ENCODE data around the gene LGALS14. TPM values are rescaled to one million over a fixed set of nuclear protein-coding genes. Genes with fewer than 3 reads are reported as not detected.
"Not testable (repeated sequence)": the region's sequence is repeated elsewhere in the genome, so short reads cannot be mapped to it uniquely, and the experiment has no call there.

LGALS14 gene
- total RNA-seq, 1 experiment from 2014 or later: not detected

DNA sequence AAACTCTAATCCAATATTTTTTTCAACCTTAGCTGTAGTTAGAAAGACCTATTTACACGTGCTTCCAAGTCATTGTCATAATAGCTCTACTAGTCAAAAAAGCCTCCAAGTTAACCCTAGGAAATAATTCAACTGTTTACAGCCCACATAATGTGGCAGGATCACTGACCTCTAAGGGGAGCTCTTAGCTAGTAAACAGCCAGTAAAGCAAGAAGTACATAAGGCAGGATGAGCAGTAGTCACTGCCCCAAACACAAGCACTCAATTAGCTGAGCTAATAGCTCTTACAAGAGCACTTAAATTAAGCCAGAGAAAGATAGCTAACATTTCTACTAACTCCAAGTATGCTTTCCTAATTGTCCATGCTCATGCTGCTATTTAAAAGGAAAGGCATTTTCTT lies 30.4 kb upstream of the LGALS14 start:
- POLR2A ChIA-PET; H3K9me3 Mint-ChIP-seq; ATAC-seq; H3K36me3 Mint-ChIP-seq; H3K4me3 Mint-ChIP-seq; H3K27ac Mint-ChIP-seq; DNase-seq (ENCODE audit: low spot score): not testable (repeated sequence)
- Mint-ChIP-seq H3K4me1 (peaks cover 16% of the 10 kb centered on the region), H3K27me3 (ENCODE audit: low read depth) (peaks cover 16% of the 10 kb centered on the region; the same call in 1 of the 2 replicates)
- CTCF ChIA-PET: interaction anchor here (0.8 to 4.5 kb wide), 6 partner anchors 93 to 160 kb away, joined by 3 to 52 read pairs (median 6); partner anchors contain the start of gene DYRK1B

DNA sequence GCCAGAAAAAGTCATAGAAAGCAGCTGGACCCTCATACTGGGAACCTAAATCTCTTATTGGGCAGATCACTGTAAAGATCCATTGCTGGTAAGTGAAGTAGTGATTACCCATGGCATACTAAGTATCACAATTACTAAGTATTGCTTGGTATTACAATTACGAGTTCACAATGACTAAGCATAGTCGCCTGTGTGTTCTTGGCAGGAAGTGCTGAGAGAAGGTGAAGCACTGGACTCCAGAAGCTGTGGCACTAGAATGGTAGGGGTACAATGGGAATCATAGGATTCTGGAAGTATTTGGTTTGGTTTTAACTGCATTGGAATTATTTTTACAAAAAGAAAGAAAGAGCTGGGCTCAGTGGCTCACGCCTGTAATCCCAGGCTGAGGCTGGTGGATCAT lies 28.3 kb upstream of the LGALS14 start:
- DNase-seq (ENCODE audit: low spot score) (no peak), ATAC-seq (no peak)
- Mint-ChIP-seq H3K27ac (no peak overlapping the region), H3K4me1 (peaks cover 10% of the 10 kb centered on the region), H3K9me3 (no peaks in the 10 kb centered on the region), H3K27me3 (ENCODE audit: low read depth) (peaks cover 16% of the 10 kb centered on the region; the same call in 1 of the 2 replicates), H3K36me3 (no peaks in the 10 kb centered on the region), H3K4me3 (no peak overlapping the region)
- ChIA-PET CTCF (no interaction called here), POLR2A (no interaction called here)
- no peak for TF ChIP-seq HMGA2 (CRISPR knock-in tag; IDR thresholded peaks at IDR 0.05)

DNA sequence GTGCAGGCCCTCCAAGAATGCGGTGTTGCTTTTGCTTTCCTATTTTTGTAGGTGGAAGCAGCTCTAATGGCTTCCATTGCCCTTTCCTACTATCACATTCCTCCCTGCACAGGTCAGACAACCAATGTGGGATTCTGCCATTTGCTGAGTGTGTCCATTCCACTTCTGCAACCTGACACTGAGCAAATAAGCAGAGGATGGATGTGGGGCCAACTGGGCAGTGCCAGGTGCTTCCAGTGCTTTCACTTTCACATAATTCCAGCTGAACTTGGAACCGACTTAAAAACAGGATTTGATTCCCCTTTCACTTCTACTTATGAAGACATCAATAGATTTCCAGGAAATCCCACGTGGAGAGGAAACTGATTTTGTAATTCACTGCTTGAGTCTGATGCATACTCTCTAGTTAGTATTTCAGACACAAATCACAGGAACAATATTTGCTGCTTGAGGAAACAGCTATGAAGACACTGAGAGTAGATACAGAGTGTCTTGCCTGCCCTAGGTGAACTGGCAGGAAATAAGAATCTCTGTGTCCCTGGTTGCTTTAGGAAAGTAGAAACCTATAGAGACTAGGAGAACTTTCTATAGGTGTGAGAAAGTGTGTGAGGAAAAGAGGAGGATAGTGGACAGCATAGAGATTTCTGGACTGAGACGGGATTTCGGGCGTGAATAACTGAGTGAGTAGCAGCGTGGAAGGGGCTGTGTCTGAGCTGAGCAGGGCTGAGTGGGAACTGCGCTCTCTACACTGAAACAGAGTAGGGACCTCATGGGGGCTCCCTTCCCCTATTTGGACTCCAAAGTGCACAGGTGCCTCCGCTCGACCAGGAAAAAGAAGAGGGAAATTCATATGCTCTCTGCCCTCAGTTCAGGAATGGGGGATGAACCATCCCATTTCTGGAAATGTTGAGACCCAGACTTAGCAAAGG lies 26.1 kb upstream of the LGALS14 start:
- H3K27ac Mint-ChIP-seq: no peak overlapping the region
- H3K4me3 Mint-ChIP-seq: no peak overlapping the region
- ATAC-seq: peak; percentile 44; the same call in 1 of the 2 replicates
- no peaks in the 10 kb centered on the region for H3K4me1 Mint-ChIP-seq
- no peak for DNase-seq (ENCODE audit: low spot score)
- POLR2A ChIA-PET: no interaction called here
- H3K9me3 Mint-ChIP-seq: no peaks in the 10 kb centered on the region
- H3K27me3 Mint-ChIP-seq (ENCODE audit: low read depth): peaks cover 16% of the 10 kb centered on the region; the same call in 1 of the 2 replicates
- no peak for TF ChIP-seq GTF2I (CRISPR knock-in tag; conservative IDR thresholded peaks at IDR 0.05)
- TF ChIP-seq, protein P1, sequence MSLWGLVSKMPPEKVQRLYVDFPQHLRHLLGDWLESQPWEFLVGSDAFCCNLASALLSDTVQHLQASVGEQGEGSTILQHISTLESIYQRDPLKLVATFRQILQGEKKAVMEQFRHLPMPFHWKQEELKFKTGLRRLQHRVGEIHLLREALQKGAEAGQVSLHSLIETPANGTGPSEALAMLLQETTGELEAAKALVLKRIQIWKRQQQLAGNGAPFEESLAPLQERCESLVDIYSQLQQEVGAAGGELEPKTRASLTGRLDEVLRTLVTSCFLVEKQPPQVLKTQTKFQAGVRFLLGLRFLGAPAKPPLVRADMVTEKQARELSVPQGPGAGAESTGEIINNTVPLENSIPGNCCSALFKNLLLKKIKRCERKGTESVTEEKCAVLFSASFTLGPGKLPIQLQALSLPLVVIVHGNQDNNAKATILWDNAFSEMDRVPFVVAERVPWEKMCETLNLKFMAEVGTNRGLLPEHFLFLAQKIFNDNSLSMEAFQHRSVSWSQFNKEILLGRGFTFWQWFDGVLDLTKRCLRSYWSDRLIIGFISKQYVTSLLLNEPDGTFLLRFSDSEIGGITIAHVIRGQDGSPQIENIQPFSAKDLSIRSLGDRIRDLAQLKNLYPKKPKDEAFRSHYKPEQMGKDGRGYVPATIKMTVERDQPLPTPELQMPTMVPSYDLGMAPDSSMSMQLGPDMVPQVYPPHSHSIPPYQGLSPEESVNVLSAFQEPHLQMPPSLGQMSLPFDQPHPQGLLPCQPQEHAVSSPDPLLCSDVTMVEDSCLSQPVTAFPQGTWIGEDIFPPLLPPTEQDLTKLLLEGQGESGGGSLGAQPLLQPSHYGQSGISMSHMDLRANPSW (CRISPR knock-in tag; conservative IDR thresholded peaks at IDR 0.05; ENCODE audit: low read depth): no peak
- TF ChIP-seq, protein P2, sequence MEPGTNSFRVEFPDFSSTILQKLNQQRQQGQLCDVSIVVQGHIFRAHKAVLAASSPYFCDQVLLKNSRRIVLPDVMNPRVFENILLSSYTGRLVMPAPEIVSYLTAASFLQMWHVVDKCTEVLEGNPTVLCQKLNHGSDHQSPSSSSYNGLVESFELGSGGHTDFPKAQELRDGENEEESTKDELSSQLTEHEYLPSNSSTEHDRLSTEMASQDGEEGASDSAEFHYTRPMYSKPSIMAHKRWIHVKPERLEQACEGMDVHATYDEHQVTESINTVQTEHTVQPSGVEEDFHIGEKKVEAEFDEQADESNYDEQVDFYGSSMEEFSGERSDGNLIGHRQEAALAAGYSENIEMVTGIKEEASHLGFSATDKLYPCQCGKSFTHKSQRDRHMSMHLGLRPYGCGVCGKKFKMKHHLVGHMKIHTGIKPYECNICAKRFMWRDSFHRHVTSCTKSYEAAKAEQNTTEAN (CRISPR knock-in tag; IDR thresholded peaks at IDR 0.05): no peak
- no peak for TF ChIP-seq TCF7 (CRISPR knock-in tag; IDR thresholded peaks at IDR 0.05; ENCODE audit: low read depth)
- TF ChIP-seq, protein P3, sequence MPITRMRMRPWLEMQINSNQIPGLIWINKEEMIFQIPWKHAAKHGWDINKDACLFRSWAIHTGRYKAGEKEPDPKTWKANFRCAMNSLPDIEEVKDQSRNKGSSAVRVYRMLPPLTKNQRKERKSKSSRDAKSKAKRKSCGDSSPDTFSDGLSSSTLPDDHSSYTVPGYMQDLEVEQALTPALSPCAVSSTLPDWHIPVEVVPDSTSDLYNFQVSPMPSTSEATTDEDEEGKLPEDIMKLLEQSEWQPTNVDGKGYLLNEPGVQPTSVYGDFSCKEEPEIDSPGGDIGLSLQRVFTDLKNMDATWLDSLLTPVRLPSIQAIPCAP (CRISPR knock-in tag; IDR thresholded peaks at IDR 0.05): no peak
- TF ChIP-seq, protein P4, sequence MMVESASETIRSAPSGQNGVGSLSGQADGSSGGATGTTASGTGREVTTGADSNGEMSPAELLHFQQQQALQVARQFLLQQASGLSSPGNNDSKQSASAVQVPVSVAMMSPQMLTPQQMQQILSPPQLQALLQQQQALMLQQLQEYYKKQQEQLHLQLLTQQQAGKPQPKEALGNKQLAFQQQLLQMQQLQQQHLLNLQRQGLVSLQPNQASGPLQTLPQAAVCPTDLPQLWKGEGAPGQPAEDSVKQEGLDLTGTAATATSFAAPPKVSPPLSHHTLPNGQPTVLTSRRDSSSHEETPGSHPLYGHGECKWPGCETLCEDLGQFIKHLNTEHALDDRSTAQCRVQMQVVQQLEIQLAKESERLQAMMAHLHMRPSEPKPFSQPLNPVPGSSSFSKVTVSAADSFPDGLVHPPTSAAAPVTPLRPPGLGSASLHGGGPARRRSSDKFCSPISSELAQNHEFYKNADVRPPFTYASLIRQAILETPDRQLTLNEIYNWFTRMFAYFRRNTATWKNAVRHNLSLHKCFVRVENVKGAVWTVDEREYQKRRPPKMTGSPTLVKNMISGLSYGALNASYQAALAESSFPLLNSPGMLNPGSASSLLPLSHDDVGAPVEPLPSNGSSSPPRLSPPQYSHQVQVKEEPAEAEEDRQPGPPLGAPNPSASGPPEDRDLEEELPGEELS (CRISPR knock-in tag; IDR thresholded peaks at IDR 0.05): no peak
- TF ChIP-seq FOXJ3 (CRISPR knock-in tag; IDR thresholded peaks at IDR 0.05; ENCODE audit: borderline replicate concordance): no peak
- no peak for TF ChIP-seq CREM (CRISPR knock-in tag; IDR thresholded peaks at IDR 0.05)
- no peak for TF ChIP-seq ZNF396 (CRISPR knock-in tag; IDR thresholded peaks at IDR 0.05; ENCODE audit: borderline replicate concordance)
- no peak for TF ChIP-seq CREB1 (CRISPR knock-in tag; IDR thresholded peaks at IDR 0.05)
- no peak for TF ChIP-seq SOX15 (CRISPR knock-in tag; IDR thresholded peaks at IDR 0.05)
- TF ChIP-seq, protein P5, sequence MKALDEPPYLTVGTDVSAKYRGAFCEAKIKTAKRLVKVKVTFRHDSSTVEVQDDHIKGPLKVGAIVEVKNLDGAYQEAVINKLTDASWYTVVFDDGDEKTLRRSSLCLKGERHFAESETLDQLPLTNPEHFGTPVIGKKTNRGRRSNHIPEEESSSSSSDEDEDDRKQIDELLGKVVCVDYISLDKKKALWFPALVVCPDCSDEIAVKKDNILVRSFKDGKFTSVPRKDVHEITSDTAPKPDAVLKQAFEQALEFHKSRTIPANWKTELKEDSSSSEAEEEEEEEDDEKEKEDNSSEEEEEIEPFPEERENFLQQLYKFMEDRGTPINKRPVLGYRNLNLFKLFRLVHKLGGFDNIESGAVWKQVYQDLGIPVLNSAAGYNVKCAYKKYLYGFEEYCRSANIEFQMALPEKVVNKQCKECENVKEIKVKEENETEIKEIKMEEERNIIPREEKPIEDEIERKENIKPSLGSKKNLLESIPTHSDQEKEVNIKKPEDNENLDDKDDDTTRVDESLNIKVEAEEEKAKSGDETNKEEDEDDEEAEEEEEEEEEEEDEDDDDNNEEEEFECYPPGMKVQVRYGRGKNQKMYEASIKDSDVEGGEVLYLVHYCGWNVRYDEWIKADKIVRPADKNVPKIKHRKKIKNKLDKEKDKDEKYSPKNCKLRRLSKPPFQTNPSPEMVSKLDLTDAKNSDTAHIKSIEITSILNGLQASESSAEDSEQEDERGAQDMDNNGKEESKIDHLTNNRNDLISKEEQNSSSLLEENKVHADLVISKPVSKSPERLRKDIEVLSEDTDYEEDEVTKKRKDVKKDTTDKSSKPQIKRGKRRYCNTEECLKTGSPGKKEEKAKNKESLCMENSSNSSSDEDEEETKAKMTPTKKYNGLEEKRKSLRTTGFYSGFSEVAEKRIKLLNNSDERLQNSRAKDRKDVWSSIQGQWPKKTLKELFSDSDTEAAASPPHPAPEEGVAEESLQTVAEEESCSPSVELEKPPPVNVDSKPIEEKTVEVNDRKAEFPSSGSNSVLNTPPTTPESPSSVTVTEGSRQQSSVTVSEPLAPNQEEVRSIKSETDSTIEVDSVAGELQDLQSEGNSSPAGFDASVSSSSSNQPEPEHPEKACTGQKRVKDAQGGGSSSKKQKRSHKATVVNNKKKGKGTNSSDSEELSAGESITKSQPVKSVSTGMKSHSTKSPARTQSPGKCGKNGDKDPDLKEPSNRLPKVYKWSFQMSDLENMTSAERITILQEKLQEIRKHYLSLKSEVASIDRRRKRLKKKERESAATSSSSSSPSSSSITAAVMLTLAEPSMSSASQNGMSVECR (CRISPR knock-in tag; IDR thresholded peaks at IDR 0.05; ENCODE audit: borderline replicate concordance): no peak
- TF ChIP-seq EMX1 (CRISPR knock-in tag; IDR thresholded peaks at IDR 0.05): no peak
- CTCF ChIA-PET: interaction anchor here (1.0 to 2.7 kb wide), 2 partner anchors 115 to 126 kb away, joined by 3 to 6 read pairs; no protein-coding TSS in a partner anchor
- no peaks in the 10 kb centered on the region for H3K36me3 Mint-ChIP-seq
